GM21526 (cell line): ENCODE results near the gene SELENOF.
"Not testable (repeated sequence)": the region's sequence is repeated elsewhere in the genome, so short reads cannot be mapped to it uniquely, and the experiment has no call there.

Experiments
- ATAC-seq: cut with Tn5 transposase; IDR thresholded peaks from one replicate; pipeline ENCODE4 v1.9.1; 2021; ENCODE audit warnings: moderate library complexity; ENCODE audit not compliant: unreplicated experiment, low FRiP score

The SELENOF gene

GRCh38 chr1:86821956-86822355 is 92.0 kb downstream of the SELENOF start:
- no peak for ATAC-seq

DNA sequence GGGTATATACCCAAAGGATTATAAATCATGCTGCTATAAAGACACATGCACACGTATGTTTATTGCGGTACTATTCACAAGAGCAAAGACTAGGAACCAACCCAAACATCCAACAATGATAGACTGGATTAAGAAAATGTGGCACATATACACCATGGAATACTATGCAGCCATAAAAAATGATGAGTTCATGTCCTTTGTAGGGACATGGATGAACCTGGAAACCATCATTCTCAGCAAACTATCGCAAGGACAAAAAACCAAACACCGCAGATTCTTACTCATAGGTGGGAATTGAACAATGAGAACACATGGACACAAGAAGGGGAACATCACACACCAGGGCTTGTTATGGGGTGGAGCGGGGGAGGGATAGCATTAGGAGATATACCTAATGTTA is 94.0 kb downstream of the SELENOF start:
- ATAC-seq, result not testable (repeated sequence)

GRCh38 chr1:86817246-86817826 is 96.6 kb downstream of the SELENOF start:
- ATAC-seq, result not testable (repeated sequence)

DNA sequence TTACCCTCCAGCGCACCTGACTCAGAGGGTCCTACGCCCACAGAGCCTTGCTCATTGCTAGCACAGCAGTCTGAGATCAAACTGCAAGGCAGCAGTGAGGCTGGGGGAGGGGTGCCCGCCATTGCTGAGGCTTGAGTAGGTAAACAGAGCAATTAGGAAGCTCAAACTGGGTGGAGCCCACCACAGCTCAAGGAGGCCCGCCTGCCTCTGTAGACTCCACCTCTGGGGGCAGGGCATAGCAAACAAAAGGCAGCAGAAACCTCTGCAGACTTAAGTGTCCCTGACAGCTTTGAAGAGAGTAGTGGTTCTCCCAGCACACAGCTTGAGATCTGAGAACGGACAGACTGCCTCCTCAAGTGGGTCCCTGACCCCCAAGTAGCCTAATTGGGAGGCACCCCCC is 99.8 kb downstream of the SELENOF start:
- not testable (repeated sequence) for ATAC-seq
